HG03469 (cell line): ENCODE measurements around the gene TIAL1.

Experiments
- ATAC-seq: cut with Tn5 transposase; IDR thresholded peaks from one replicate; pipeline ENCODE4 v1.9.1; 2021; ENCODE audit warnings: mild to moderate bottlenecking, moderate library complexity, moderate number of reproducible peaks; ENCODE audit not compliant: unreplicated experiment

Gene TIAL1

GRCh38 chr10:119550827-119551226 is 45.9 kb downstream of the TIAL1 start:
- no peak for ATAC-seq

GRCh38 chr10:119549247-119549999 is 47.3 kb downstream of the TIAL1 start:
- ATAC-seq: no peak

- no peak for ATAC-seq
Observed at GRCh38 chr10:119546009-119546408, 50.8 kb downstream of the TIAL1 start.

- no peak for ATAC-seq
Observed at GRCh38 chr10:119545310-119545709, 51.5 kb downstream of the TIAL1 start.

- ATAC-seq: no peak
Observed at GRCh38 chr10:119543814-119544642, 52.7 kb downstream of the TIAL1 start.

GRCh38 chr10:119542988-119543813 is 53.6 kb downstream of the TIAL1 start:
- no peak for ATAC-seq

GRCh38 chr10:119542357-119542987 is 54.3 kb downstream of the TIAL1 start, which contains the start of gene RGS10:
TSS of gene RGS10 (minus strand) at chr10:119542719. CDS start at chr10:119542638, 81 bp downstream.
- ATAC-seq: no peak

- ATAC-seq: no peak
Observed at GRCh38 chr10:119541459-119542356, 55.1 kb downstream of the TIAL1 start.

GRCh38 chr10:119541046-119541445 is 55.7 kb downstream of the TIAL1 start:
- ATAC-seq: no peak

GRCh38 chr10:119540038-119540437 is 56.7 kb downstream of the TIAL1 start:
- no peak for ATAC-seq

GRCh38 chr10:119539359-119539825 is 57.4 kb downstream of the TIAL1 start:
- no peak for ATAC-seq

GRCh38 chr10:119538632-119539358 is 58.0 kb downstream of the TIAL1 start:
- ATAC-seq: no peak

- no peak for ATAC-seq
Observed at GRCh38 chr10:119537953-119538630, 58.7 kb downstream of the TIAL1 start.

- ATAC-seq: no peak
Observed at GRCh38 chr10:119536508-119537025, 60.2 kb downstream of the TIAL1 start.

GRCh38 chr10:119535837-119536507 is 60.8 kb downstream of the TIAL1 start:
- ATAC-seq: no peak

- no peak for ATAC-seq
Observed at GRCh38 chr10:119535305-119535704, 61.5 kb downstream of the TIAL1 start.

- no peak for ATAC-seq
Observed at GRCh38 chr10:119533473-119533872, 63.3 kb downstream of the TIAL1 start.
